Testis (tissue), 2 donors: Measurements from ENCODE around the gene ZPR1.

Experiments
- POLR2A ChIP-seq: fragments of 450-650 bp; IDR thresholded peaks from one replicate; pipeline ENCODE4 v1.6.1; 2017; ENCODE audit warnings: antibody characterized with exemption, mild to moderate bottlenecking, moderate library complexity
- TF ChIP-seq, protein P1 (sequence below), 3 experiments: fragments of 450-650 bp in 2 of 3; fragments of 200-600 bp in 1 of 3; sonication (generic) in 1 of 3; IDR thresholded peaks; one replicate each; pipeline ENCODE4 v1.5.1; 2016 to 2019; ENCODE audit warnings: antibody characterized with exemption in 3 of 3, mild to moderate bottlenecking in 2 of 3, moderate library complexity in 1 of 3

GRCh38 chr11:116807601-116808261 lies 19.9 kb upstream of the ZPR1 start:
- TF ChIP-seq, protein P1, sequence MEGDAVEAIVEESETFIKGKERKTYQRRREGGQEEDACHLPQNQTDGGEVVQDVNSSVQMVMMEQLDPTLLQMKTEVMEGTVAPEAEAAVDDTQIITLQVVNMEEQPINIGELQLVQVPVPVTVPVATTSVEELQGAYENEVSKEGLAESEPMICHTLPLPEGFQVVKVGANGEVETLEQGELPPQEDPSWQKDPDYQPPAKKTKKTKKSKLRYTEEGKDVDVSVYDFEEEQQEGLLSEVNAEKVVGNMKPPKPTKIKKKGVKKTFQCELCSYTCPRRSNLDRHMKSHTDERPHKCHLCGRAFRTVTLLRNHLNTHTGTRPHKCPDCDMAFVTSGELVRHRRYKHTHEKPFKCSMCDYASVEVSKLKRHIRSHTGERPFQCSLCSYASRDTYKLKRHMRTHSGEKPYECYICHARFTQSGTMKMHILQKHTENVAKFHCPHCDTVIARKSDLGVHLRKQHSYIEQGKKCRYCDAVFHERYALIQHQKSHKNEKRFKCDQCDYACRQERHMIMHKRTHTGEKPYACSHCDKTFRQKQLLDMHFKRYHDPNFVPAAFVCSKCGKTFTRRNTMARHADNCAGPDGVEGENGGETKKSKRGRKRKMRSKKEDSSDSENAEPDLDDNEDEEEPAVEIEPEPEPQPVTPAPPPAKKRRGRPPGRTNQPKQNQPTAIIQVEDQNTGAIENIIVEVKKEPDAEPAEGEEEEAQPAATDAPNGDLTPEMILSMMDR (IDR thresholded peaks at IDR 0.05), result no peak
- no peak for TF ChIP-seq POLR2A
